ENCODE results near the gene CCNT2. TPM values are rescaled to one million over a fixed set of nuclear protein-coding genes. Genes with fewer than 3 reads are reported as not detected.
"Not testable (repeated sequence)": the region's sequence is repeated elsewhere in the genome, so short reads cannot be mapped to it uniquely, and the experiment has no call there.

The CCNT2 gene
- polyA plus RNA-seq, 1 experiment = 14.9 TPM

DNA sequence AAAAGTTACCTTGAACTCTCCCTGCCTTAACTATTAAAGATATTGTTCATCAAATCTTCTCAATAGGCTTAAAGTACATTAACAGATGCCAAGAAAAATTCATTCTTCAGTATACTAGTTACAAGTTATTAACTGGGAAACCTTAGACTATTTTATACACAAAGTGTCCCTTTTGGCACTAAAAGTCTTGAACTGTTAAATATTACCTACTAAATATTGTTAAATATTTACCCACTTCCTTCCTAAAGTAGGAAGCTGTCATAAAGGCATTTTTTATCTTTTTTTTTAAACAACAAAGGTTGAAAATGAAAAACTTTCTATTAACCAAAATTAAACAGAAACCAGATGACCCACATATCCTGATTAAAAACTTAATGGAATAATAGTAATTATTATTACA is 19.4 kb upstream of the CCNT2 start:
- TF ChIP-seq, protein P1, sequence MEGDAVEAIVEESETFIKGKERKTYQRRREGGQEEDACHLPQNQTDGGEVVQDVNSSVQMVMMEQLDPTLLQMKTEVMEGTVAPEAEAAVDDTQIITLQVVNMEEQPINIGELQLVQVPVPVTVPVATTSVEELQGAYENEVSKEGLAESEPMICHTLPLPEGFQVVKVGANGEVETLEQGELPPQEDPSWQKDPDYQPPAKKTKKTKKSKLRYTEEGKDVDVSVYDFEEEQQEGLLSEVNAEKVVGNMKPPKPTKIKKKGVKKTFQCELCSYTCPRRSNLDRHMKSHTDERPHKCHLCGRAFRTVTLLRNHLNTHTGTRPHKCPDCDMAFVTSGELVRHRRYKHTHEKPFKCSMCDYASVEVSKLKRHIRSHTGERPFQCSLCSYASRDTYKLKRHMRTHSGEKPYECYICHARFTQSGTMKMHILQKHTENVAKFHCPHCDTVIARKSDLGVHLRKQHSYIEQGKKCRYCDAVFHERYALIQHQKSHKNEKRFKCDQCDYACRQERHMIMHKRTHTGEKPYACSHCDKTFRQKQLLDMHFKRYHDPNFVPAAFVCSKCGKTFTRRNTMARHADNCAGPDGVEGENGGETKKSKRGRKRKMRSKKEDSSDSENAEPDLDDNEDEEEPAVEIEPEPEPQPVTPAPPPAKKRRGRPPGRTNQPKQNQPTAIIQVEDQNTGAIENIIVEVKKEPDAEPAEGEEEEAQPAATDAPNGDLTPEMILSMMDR (IDR thresholded peaks at IDR 0.05; ENCODE audit: low read depth, low read length) = no peak
- CTCF ChIA-PET = interaction anchor here (0.7 kb wide), 1 partner anchor 448 kb away, joined by 9 read pairs; no protein-coding TSS in a partner anchor

DNA sequence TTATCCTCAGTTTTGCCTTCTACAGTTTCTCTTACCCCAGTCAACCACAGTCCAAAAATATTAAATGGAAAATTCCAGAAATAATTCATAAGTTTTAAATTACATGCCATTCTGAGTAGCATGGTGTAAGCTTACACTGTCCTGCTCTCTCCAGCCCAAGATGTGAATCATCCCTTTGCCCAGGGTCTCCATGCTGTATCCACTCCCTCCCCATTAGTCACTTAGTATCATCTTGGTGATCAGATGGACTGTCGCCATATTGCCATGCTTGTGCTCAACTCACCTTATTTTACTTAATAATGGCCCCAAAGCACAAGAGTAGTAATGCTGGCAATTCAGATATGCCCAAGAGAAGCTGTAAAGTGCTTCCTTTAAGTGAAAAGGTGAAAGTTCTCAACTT is 18.5 kb upstream of the CCNT2 start:
- Histone ChIP-seq H3K4me3 (ENCODE audit: low read depth, low read length) (no peak overlapping the region), H3K27ac (ENCODE audit: low read depth, low read length) (no peak overlapping the region), H3K27me3 (ENCODE audit: control insufficient read depth, insufficient read depth, low read length) (no peaks in the 10 kb centered on the region), H3K9me3 (ENCODE audit: control insufficient read depth, insufficient read depth, low read length) (no peaks in the 10 kb centered on the region)
- POLR2A ChIA-PET = no interaction called here
- no peak for DNase-seq (ENCODE audit: low read depth, low spot score)
- CTCF ChIA-PET = interaction anchor here (1.0 to 2.2 kb wide), 2 partner anchors 102 to 449 kb away, joined by 3 to 8 read pairs; no protein-coding TSS in a partner anchor
- TF ChIP-seq, protein P1 (IDR thresholded peaks at IDR 0.05; ENCODE audit: low read depth, low read length) = no peak

More for the DNA sequence above, 19.4 kb upstream of the CCNT2 start:
- no peaks in the 10 kb centered on the region for H3K9me3 ChIP-seq (ENCODE audit: control insufficient read depth, insufficient read depth, low read length)
- POLR2A ChIA-PET = no interaction called here
- H3K27me3 ChIP-seq (ENCODE audit: control insufficient read depth, insufficient read depth, low read length) = no peaks in the 10 kb centered on the region
- no peak overlapping the region for H3K4me3 ChIP-seq (ENCODE audit: low read depth, low read length)
- DNase-seq (ENCODE audit: low read depth, low spot score) = no peak
- H3K27ac ChIP-seq (ENCODE audit: low read depth, low read length) = no peak overlapping the region

DNA sequence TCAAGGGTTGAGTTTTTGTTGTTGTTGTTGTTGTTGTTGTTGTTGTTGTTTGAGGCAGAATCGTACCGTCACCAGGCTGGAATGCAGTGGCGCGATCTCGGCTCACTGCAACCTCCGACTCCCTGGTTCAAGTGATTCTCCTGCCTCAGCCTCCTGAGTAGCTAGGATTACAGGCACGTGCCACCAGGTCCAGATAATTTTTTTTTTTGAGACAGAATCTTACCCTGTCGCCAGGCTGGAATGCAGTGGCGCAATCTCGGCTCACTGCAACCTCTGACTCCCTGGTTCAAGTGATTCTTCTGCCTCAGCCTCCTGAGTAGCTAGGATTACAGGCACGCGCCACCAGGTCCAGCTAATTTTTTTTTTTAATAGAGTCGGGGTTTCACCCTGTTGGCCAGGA is 14.9 kb upstream of the CCNT2 start:
- H3K27me3 ChIP-seq (ENCODE audit: control insufficient read depth, insufficient read depth, low read length); DNase-seq (ENCODE audit: low read depth, low spot score); H3K4me3 ChIP-seq (ENCODE audit: low read depth, low read length); H3K9me3 ChIP-seq (ENCODE audit: control insufficient read depth, insufficient read depth, low read length); POLR2A ChIA-PET; H3K27ac ChIP-seq (ENCODE audit: low read depth, low read length): not testable (repeated sequence)
- CTCF ChIA-PET = interaction anchor here (0.6 kb wide), 1 partner anchor 112 kb away, joined by 3 read pairs; no protein-coding TSS in a partner anchor

DNA sequence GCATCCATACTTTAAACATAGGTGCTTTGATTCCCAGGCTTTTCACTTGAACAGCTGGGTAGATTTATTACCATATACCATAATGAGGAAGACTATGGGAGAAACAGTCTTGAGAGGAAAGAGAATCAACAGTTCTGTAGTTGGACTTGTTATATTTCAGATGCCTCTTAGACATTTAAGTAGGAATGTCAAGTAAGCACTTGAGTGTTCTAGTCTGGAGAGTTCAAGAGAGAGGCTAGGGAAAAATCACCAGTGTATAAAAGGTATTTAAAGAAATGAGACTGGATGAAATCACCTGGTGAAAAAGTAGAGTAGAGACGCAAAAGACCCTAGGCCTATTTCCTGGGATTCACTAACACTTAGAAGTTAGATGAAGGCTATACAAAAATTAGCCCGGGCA is 13.5 kb upstream of the CCNT2 start:
- H3K9me3 ChIP-seq (ENCODE audit: control insufficient read depth, insufficient read depth, low read length) = no peaks in the 10 kb centered on the region
- DNase-seq (ENCODE audit: low read depth, low spot score) = no peak
- no peaks in the 10 kb centered on the region for H3K27me3 ChIP-seq (ENCODE audit: control insufficient read depth, insufficient read depth, low read length)
- H3K4me3 ChIP-seq (ENCODE audit: low read depth, low read length) = no peak overlapping the region
- CTCF ChIA-PET = no interaction called here
- H3K27ac ChIP-seq (ENCODE audit: low read depth, low read length) = no peak overlapping the region
- POLR2A ChIA-PET = no interaction called here
- TF ChIP-seq, protein P1 (IDR thresholded peaks at IDR 0.05; ENCODE audit: low read depth, low read length) = no peak

DNA sequence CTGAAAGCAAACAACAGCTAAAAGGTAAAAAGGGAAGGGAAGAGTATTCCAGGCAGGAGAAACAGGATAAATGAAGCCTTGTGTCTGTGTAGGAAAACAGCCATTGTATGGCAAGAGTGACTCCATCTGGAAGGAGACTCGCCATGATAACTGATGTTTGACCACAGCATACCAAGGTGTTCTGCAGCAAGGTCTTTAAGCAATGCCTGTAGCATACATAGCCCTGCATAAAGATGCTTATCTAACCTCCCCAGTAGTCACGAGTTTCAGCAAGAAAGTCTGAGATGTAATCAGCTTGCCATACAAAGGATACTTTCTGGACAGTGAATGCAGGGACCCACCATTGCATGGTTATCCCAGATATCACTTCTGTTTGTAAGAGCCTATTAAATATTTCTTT is 11.9 kb upstream of the CCNT2 start:
- Histone ChIP-seq H3K27ac (ENCODE audit: low read depth, low read length) (no peak overlapping the region), H3K9me3 (ENCODE audit: control insufficient read depth, insufficient read depth, low read length) (no peaks in the 10 kb centered on the region), H3K4me3 (ENCODE audit: low read depth, low read length) (no peak overlapping the region), H3K27me3 (ENCODE audit: control insufficient read depth, insufficient read depth, low read length) (no peaks in the 10 kb centered on the region)
- ChIA-PET CTCF (interaction anchor here (1.3 kb wide), 1 partner anchor 456 kb away, joined by 5 read pairs; no protein-coding TSS in a partner anchor), POLR2A (no interaction called here)
- TF ChIP-seq, protein P1 (IDR thresholded peaks at IDR 0.05; ENCODE audit: low read depth, low read length) = no peak
- no peak for DNase-seq (ENCODE audit: low read depth, low spot score)

DNA sequence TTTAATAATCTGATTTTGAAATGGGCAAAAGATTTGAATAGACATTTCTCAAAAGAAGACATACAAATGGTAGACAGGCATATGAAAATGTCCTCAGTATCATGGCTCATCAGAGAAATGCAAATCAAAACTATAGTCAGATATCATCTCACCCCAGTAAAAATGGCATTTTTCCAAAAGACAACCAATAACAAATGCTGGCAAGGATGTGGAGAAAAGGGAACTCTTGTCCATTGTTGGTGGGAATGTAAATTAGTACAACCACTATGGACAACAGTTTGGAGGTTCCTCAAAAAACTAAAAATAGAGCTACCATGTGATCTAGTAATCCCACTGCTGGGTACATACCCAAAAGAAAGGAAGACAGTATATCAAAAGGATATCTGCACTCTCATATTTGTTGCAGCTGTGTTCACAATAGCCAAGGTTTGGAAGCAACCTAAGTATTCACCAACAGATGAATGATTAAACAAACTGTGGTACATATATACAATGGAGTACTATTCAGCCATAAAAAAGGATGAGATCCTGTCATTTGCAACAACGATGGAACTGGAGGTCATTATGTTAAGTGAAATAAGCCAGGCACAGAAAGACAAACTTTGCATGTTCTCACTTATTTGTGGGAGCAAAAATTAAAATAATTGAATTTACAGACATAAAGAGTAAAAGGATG is 11.0 kb upstream of the CCNT2 start:
- H3K4me3 ChIP-seq (ENCODE audit: low read depth, low read length); POLR2A ChIA-PET; CTCF ChIA-PET; H3K27me3 ChIP-seq (ENCODE audit: control insufficient read depth, insufficient read depth, low read length); DNase-seq (ENCODE audit: low read depth, low spot score); H3K9me3 ChIP-seq (ENCODE audit: control insufficient read depth, insufficient read depth, low read length); H3K27ac ChIP-seq (ENCODE audit: low read depth, low read length): not testable (repeated sequence)

Measured in AG04450 (cell line).